Activated naive CD8-positive, alpha-beta T cell treated with anti-CD3 and anti-CD28 coated beads, Interleukin-2, amount 50 U/mL, for 24 hours (primary cell): ENCODE data around the gene TGM3.
"Not testable (repeated sequence)": the region's sequence is repeated elsewhere in the genome, so short reads cannot be mapped to it uniquely, and the experiment has no call there.

ENCODE experiments used
- ATAC-seq: fragments of 150-1000 bp; cut with Tn5 transposase; one replicate; pipeline ENCODE4 v1.10.0; 2021
- DNase-seq: peaks from one replicate; pipeline ENCODE4 v3.0.0; 2021
- H3K27ac Mint-ChIP-seq: one replicate; pipeline ENCODE4 v1.8.0; 2021; ENCODE audit warnings: mild to moderate bottlenecking, mixed read lengths
- H3K27me3 Mint-ChIP-seq: one replicate; pipeline ENCODE4 v1.8.0; 2021; ENCODE audit warnings: mixed read lengths
- H3K36me3 Mint-ChIP-seq: one replicate; pipeline ENCODE4 v1.8.0; 2021; ENCODE audit warnings: low read depth, mixed read lengths
- H3K4me1 Mint-ChIP-seq: one replicate; pipeline ENCODE4 v1.8.0; 2021; ENCODE audit warnings: mixed read lengths
- H3K4me3 Mint-ChIP-seq: one replicate; pipeline ENCODE4 v1.8.0; 2021; ENCODE audit warnings: mild to moderate bottlenecking, moderate library complexity, mixed read lengths
- H3K9me3 Mint-ChIP-seq: one replicate; pipeline ENCODE4 v1.8.0; 2021; ENCODE audit warnings: mixed read lengths

Gene TGM3, protein sequence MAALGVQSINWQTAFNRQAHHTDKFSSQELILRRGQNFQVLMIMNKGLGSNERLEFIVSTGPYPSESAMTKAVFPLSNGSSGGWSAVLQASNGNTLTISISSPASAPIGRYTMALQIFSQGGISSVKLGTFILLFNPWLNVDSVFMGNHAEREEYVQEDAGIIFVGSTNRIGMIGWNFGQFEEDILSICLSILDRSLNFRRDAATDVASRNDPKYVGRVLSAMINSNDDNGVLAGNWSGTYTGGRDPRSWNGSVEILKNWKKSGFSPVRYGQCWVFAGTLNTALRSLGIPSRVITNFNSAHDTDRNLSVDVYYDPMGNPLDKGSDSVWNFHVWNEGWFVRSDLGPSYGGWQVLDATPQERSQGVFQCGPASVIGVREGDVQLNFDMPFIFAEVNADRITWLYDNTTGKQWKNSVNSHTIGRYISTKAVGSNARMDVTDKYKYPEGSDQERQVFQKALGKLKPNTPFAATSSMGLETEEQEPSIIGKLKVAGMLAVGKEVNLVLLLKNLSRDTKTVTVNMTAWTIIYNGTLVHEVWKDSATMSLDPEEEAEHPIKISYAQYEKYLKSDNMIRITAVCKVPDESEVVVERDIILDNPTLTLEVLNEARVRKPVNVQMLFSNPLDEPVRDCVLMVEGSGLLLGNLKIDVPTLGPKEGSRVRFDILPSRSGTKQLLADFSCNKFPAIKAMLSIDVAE

DNA sequence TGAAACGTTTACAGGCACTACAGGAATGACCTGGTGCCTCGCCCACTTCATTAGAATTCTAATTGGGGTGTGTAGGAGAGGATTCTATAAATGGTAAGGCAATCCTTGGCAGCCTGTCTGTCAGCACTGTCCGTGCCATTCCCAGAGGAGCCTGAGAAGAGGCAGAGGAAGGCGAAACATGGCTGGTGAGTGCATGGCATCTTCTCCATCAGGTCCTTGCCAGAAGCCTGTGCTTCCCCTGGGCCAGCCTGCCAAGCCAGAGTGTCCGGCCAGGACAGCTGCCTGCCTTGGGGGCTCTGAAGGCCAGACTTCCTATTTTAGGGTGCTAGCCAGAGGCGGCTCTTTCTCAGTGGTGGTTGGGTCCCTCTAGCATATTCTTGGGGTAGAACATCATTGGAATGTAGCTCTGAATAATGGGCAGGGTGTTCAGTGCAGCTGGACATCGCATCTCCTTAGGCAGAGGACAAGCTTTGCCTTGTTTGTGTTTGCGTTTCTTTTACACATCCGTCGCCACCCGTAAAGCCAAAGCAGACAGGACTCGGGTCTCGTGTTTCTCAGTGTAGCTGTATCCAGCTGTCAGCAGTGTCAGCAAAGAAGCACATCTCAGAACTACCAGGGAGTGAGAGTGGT lies at the start of gene TGM3:
Gene TGM3, plus strand, starts transcription at position 116 of the 630 bp plus-strand sequence. Its CDS starts 63 bp downstream, at position 179.
- Mint-ChIP-seq H3K4me1 (peaks cover 6% of the 10 kb centered on the region), H3K27me3 (peaks cover 8% of the 10 kb centered on the region), H3K9me3 (no peaks in the 10 kb centered on the region), H3K4me3 (no peak within 1 kb of the TSS), H3K36me3 (no peaks in the 10 kb centered on the region), H3K27ac (no peak within 1 kb of the TSS)
- DNase-seq = no peak
- no peak for ATAC-seq

- H3K9me3 Mint-ChIP-seq = no peaks in the 10 kb centered on the region
- no peaks in the 10 kb centered on the region for H3K4me1 Mint-ChIP-seq
- H3K27ac Mint-ChIP-seq = no peak overlapping the region
- H3K36me3 Mint-ChIP-seq = no peaks in the 10 kb centered on the region
- no peak for ATAC-seq
- H3K4me3 Mint-ChIP-seq = no peak overlapping the region
- DNase-seq = no peak
- peaks cover 21% of the 10 kb centered on the region for H3K27me3 Mint-ChIP-seq
Observed at GRCh38 chr20:2246069-2246491, 49.7 kb upstream of the TGM3 start.

- Mint-ChIP-seq H3K36me3 (no peaks in the 10 kb centered on the region), H3K27ac (no peak overlapping the region), H3K27me3 (peaks cover 26% of the 10 kb centered on the region), H3K4me3 (no peak overlapping the region), H3K4me1 (no peaks in the 10 kb centered on the region), H3K9me3 (no peaks in the 10 kb centered on the region)
- ATAC-seq (no peak), DNase-seq (no peak)
Observed at GRCh38 chr20:2248837-2249236, 47.0 kb upstream of the TGM3 start.

GRCh38 chr20:2249935-2250334 lies 45.9 kb upstream of the TGM3 start:
- no peaks in the 10 kb centered on the region for H3K9me3 Mint-ChIP-seq
- H3K36me3 Mint-ChIP-seq = no peaks in the 10 kb centered on the region
- no peak overlapping the region for H3K4me3 Mint-ChIP-seq
- H3K27ac Mint-ChIP-seq = no peak overlapping the region
- H3K27me3 Mint-ChIP-seq = peaks cover 31% of the 10 kb centered on the region
- DNase-seq (no peak), ATAC-seq (no peak)
- no peaks in the 10 kb centered on the region for H3K4me1 Mint-ChIP-seq

DNA sequence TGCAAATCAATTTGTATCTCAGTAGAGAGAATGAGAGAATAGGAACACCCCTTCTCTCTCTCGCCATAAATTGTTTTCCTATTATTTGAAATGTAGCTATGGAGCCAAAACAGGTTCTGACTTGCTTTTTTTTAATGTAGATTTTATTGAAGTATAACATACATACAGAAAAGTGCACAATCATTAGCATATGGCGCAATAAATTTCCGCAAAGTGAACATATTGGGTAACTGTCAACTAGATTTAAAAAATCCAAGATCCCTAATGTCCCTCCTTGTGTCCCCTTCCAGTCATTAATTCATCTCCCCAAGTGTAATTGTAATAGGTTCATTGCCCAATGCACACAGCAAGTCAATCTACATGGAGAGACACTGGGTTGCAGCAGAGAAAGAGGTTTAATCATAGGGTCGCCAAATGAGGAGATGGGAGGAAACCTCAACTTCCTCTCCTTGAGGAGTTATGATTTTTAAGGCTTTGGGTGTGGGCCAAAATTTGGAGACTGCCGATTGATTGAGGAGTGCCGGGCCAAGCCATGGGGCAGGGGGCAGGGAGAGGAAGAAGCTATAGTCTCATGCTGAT lies 43.3 kb upstream of the TGM3 start:
- Mint-ChIP-seq H3K9me3 (no peaks in the 10 kb centered on the region), H3K27me3 (peaks cover 32% of the 10 kb centered on the region), H3K4me1 (no peaks in the 10 kb centered on the region), H3K27ac (no peak overlapping the region), H3K4me3 (no peak overlapping the region), H3K36me3 (no peaks in the 10 kb centered on the region)
- DNase-seq (no peak), ATAC-seq (no peak)

- Mint-ChIP-seq H3K9me3 (no peaks in the 10 kb centered on the region), H3K36me3 (no peaks in the 10 kb centered on the region), H3K27me3 (peaks cover 37% of the 10 kb centered on the region), H3K27ac (no peak overlapping the region), H3K4me1 (no peaks in the 10 kb centered on the region), H3K4me3 (no peak overlapping the region)
- no peak for ATAC-seq
- no peak for DNase-seq
Observed at GRCh38 chr20:2253256-2253655, 42.5 kb upstream of the TGM3 start.

DNA sequence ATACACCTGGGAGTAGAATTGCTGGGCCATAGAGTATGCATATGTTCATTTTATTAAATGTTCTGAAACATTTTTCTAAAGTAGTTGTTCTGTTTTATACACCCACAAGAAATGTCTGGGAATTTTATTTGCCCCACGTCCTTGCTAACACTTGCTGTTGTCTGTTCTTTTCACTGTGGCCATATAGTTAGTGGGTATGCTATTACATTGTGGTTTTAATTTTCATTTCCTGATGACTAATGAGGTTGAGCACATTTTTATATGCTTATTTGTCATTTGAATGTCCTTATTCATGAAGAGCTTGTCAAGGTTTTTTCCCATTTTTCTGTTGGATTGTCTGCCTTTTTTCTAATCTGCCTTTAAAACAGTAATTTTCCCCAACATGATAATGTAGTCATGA lies 41.5 kb upstream of the TGM3 start:
- no peak for DNase-seq
- Mint-ChIP-seq H3K4me3 (no peak overlapping the region), H3K27ac (no peak overlapping the region), H3K27me3 (peaks cover 34% of the 10 kb centered on the region), H3K4me1 (no peaks in the 10 kb centered on the region), H3K9me3 (no peaks in the 10 kb centered on the region), H3K36me3 (no peaks in the 10 kb centered on the region)
- ATAC-seq = no peak

DNA sequence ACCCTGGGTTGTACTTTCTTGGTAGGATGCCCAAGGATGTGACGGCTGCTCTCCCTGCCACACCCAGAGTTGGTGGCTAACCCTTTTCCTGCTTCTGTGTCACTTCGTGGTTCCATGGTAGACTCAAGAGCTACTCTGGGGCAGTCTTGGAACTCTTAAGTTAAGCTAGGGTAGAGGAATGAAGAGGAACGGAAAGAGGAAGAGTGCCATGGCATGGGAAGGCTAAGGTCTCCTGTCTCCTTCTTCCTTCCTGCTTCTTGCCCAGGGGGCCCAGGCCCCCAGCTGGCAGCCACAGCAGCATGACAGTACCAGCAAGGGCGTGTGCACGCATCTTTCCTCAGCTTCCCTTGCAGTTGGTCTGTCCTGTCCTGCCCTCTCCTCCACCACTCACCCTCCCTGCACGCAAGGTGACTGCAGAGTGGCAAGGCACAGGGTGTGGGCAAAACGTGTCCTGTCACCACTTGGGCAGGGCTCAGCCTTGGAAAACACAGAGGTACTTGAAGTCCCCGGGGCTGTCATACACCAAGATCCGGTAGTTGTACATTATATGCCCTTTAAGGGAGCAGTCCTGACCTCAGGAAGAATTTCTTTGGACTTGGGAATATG lies 39.8 kb upstream of the TGM3 start:
- DNase-seq (no peak), ATAC-seq (no peak)
- Mint-ChIP-seq H3K27me3 (peaks cover 25% of the 10 kb centered on the region), H3K36me3 (no peaks in the 10 kb centered on the region), H3K9me3 (no peaks in the 10 kb centered on the region), H3K27ac (no peak overlapping the region), H3K4me3 (no peak overlapping the region), H3K4me1 (no peaks in the 10 kb centered on the region)

DNA sequence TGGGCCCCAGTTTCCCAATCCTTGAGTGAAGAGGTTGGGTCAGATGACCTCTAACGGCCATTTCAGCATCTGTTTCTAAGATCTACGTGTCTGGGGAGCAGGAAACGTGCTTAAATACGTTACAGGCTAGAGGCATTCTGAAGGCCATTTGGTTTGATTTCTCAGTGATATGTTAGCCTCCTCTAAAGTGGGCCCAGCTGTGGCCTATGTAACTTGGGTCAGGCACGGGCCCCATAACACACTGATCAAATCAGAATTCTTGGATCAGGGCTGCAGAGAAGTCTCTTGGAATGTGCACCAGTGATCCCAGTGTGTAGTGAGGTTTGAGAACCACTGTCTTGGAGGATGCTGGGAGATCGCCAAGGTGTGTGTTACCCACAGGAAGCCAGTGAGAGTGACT lies 36.1 kb upstream of the TGM3 start:
- H3K4me1 Mint-ChIP-seq = no peaks in the 10 kb centered on the region
- H3K27ac Mint-ChIP-seq = no peak overlapping the region
- peaks cover 15% of the 10 kb centered on the region for H3K27me3 Mint-ChIP-seq
- no peaks in the 10 kb centered on the region for H3K9me3 Mint-ChIP-seq
- DNase-seq = no peak
- no peak overlapping the region for H3K4me3 Mint-ChIP-seq
- no peaks in the 10 kb centered on the region for H3K36me3 Mint-ChIP-seq
- ATAC-seq = no peak

GRCh38 chr20:2260250-2260649 lies 35.6 kb upstream of the TGM3 start:
- Mint-ChIP-seq H3K27ac (no peak overlapping the region), H3K9me3 (no peaks in the 10 kb centered on the region), H3K4me3 (no peak overlapping the region), H3K36me3 (no peaks in the 10 kb centered on the region), H3K4me1 (no peaks in the 10 kb centered on the region), H3K27me3 (peaks cover 11% of the 10 kb centered on the region)
- ATAC-seq = no peak
- DNase-seq = no peak

- ATAC-seq = no peak
- Mint-ChIP-seq H3K9me3 (no peaks in the 10 kb centered on the region), H3K27me3 (peaks cover 12% of the 10 kb centered on the region), H3K36me3 (no peaks in the 10 kb centered on the region), H3K4me3 (no peak overlapping the region), H3K4me1 (no peaks in the 10 kb centered on the region), H3K27ac (no peak overlapping the region)
- no peak for DNase-seq
Observed at GRCh38 chr20:2261046-2261485, 34.7 kb upstream of the TGM3 start.

GRCh38 chr20:2261629-2262028 lies 34.2 kb upstream of the TGM3 start:
- no peak for DNase-seq
- peaks cover 16% of the 10 kb centered on the region for H3K27me3 Mint-ChIP-seq
- no peaks in the 10 kb centered on the region for H3K36me3 Mint-ChIP-seq
- no peak for ATAC-seq
- no peaks in the 10 kb centered on the region for H3K4me1 Mint-ChIP-seq
- no peak overlapping the region for H3K27ac Mint-ChIP-seq
- no peaks in the 10 kb centered on the region for H3K9me3 Mint-ChIP-seq
- H3K4me3 Mint-ChIP-seq = no peak overlapping the region

DNA sequence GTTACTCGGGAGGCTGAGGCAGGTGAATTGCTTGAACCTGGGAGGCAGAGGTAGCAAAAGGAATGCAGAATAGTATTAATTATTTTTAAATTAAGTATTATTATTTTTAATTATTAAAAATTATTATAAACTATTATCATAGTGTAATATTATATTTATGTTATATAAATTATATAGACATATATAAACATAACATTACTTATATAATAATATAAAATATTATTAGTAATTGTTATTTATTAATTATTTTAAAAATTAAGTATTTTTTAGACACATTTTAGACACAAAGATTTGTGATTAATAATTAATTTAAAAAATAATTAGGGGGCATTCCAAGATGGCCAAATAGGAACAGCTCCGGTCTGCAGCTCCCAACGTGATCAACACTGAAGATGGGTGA lies 31.7 kb upstream of the TGM3 start:
- Mint-ChIP-seq H3K36me3 (no peaks in the 10 kb centered on the region), H3K4me1 (no peaks in the 10 kb centered on the region), H3K9me3 (no peaks in the 10 kb centered on the region), H3K4me3 (no peak overlapping the region), H3K27me3 (peaks cover 21% of the 10 kb centered on the region), H3K27ac (no peak overlapping the region)
- no peak for DNase-seq
- ATAC-seq = no peak

GRCh38 chr20:2264621-2265374 lies 31.0 kb upstream of the TGM3 start:
- H3K27ac Mint-ChIP-seq, H3K4me3 Mint-ChIP-seq, H3K36me3 Mint-ChIP-seq, ATAC-seq, H3K4me1 Mint-ChIP-seq, H3K9me3 Mint-ChIP-seq, DNase-seq: not testable (repeated sequence)
- peaks cover 21% of the 10 kb centered on the region for H3K27me3 Mint-ChIP-seq
